ENCODE results near the gene ADPRS. TPM values are rescaled to one million over a fixed set of nuclear protein-coding genes. Genes with fewer than 3 reads are reported as not detected.

Gene ADPRS
- total RNA-seq, 1 experiment from 2014 or later, result 30.0 TPM

DNA sequence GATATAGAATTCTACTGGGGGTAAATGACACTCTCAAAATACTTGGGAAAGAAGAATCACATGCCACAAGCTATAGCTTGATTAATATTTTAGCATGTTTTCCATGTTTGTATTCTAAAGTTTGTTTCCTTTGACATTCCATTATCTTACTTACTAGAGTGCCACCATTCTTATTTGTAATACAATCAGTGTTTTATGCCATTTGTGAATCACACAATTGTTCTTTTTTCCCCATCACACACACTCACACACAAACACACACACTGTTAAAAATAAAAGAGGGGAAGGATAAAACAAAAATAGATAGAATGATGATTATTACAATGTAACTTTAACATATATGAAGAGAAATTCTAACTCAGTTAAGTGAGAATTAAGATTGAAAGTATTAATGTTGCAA, 20.8 kb upstream of the ADPRS start:
- Histone ChIP-seq H3K9me3 (ENCODE audit: insufficient read depth, low read depth) (no peaks in the 10 kb centered on the region), H3K27ac (no peak overlapping the region), H3F3A (ENCODE audit: insufficient read depth, low read depth) (no peaks in the 10 kb centered on the region), H3K4me1 (replicated peaks; ENCODE audit: insufficient read depth) (peaks cover 9% of the 10 kb centered on the region; the same call in 1 of the 2 replicates), H3K36me3 (ENCODE audit: low read depth) (no peaks in the 10 kb centered on the region), H2AFZ (no peak overlapping the region), H3K79me2 (ENCODE audit: low read depth) (no peaks in the 10 kb centered on the region), H4K20me1 (ENCODE audit: insufficient read depth) (no peaks in the 10 kb centered on the region), H3K27me3 (ENCODE audit: insufficient read depth, low read depth) (no peaks in the 10 kb centered on the region), H3K9me2 (ENCODE audit: insufficient read depth) (no peaks in the 10 kb centered on the region), H3K4me2 (no peak overlapping the region), H3K4me3 (no peak overlapping the region)
- TF ChIP-seq, protein P1, sequence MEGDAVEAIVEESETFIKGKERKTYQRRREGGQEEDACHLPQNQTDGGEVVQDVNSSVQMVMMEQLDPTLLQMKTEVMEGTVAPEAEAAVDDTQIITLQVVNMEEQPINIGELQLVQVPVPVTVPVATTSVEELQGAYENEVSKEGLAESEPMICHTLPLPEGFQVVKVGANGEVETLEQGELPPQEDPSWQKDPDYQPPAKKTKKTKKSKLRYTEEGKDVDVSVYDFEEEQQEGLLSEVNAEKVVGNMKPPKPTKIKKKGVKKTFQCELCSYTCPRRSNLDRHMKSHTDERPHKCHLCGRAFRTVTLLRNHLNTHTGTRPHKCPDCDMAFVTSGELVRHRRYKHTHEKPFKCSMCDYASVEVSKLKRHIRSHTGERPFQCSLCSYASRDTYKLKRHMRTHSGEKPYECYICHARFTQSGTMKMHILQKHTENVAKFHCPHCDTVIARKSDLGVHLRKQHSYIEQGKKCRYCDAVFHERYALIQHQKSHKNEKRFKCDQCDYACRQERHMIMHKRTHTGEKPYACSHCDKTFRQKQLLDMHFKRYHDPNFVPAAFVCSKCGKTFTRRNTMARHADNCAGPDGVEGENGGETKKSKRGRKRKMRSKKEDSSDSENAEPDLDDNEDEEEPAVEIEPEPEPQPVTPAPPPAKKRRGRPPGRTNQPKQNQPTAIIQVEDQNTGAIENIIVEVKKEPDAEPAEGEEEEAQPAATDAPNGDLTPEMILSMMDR (conservative IDR thresholded peaks at IDR 0.05), result no peak
- DNase-seq, result no peak
- ChIA-PET CTCF (interaction anchor here (0.7 kb wide), 1 partner anchor 404 kb away, joined by 3 read pairs; no protein-coding TSS in a partner anchor), POLR2A (ENCODE audit: unreplicated experiment) (no interaction called here)
- intact Hi-C loops (cut with micrococcal nuclease; ENCODE audit: unreplicated experiment), result no loop called here
- BruUV-seq (replicated peaks), result no TSS peak

DNA sequence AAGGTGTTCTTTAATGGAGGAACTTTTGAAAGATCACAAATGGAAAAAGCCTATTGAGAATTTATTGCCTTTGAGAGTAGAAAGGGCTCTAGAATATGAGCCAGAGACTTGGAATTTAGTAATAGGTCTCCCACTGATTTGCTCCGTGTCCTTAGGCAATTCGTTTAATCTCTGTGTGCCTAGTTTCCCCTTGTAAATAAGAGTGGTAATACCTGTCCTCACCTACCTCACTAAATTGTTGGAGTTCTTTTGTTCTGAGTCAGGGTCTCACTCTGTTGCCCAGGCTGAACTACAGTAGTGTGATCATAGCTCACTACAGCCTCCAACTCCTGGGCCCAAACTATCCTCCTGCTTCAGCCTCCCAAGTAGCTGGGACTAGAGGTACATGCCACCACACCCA, 19.8 kb upstream of the ADPRS start:
- DNase-seq, result peak in 1 of 2 experiments; percentile 78
- H4K20me1 ChIP-seq (ENCODE audit: insufficient read depth), result no peaks in the 10 kb centered on the region
- no peak overlapping the region for H3K4me2 ChIP-seq
- H3K79me2 ChIP-seq (ENCODE audit: low read depth), result no peaks in the 10 kb centered on the region
- H3K36me3 ChIP-seq (ENCODE audit: low read depth), result no peaks in the 10 kb centered on the region
- intact Hi-C loops (cut with micrococcal nuclease; ENCODE audit: unreplicated experiment), result no loop called here
- no peaks in the 10 kb centered on the region for H3K9me3 ChIP-seq (ENCODE audit: insufficient read depth, low read depth)
- CTCF ChIA-PET, result interaction anchor here (0.6 kb wide), 1 partner anchor 357 kb away, joined by 12 read pairs; no protein-coding TSS in a partner anchor
- peaks cover 9% of the 10 kb centered on the region; the same call in 1 of the 2 replicates for H3K4me1 ChIP-seq (replicated peaks; ENCODE audit: insufficient read depth)
- H3K9me2 ChIP-seq (ENCODE audit: insufficient read depth), result no peaks in the 10 kb centered on the region
- H3F3A ChIP-seq (ENCODE audit: insufficient read depth, low read depth), result no peaks in the 10 kb centered on the region
- BruUV-seq (replicated peaks), result no TSS peak
- H3K4me3 ChIP-seq, result no peak overlapping the region
- peak overlapping the region; percentile 8; the same call in 1 of the 2 replicates for H3K27ac ChIP-seq
- TF ChIP-seq, protein P1 (conservative IDR thresholded peaks at IDR 0.05), result no peak
- TF ChIP-seq EZH2 (IDR thresholded peaks at IDR 0.05; ENCODE audit: low read depth), result no peak
- POLR2A ChIA-PET (ENCODE audit: unreplicated experiment), result no interaction called here
- no peaks in the 10 kb centered on the region for H3K27me3 ChIP-seq (ENCODE audit: insufficient read depth, low read depth)
- no peak overlapping the region for H2AFZ ChIP-seq

DNA sequence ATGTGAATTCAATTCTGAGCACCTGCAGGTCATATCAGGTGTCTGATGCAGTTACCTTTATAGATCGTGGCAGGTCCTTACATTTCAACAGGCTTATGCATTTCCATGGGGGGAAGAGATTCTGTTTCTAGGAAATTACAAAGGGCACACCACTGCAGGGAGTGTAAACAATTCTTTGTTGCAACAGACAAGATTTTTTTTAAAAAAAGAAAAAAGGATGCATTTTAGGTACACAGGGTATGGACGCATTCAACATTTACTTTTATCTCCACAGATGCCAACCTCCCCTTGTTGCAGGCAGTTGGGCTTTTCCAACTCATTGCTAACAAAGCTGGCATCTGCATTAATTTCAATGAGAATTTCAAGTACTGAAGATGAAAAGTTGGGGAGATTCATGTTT, 18.3 kb upstream of the ADPRS start:
- Histone ChIP-seq H3K4me2 (no peak overlapping the region), H3K9me3 (ENCODE audit: insufficient read depth, low read depth) (no peaks in the 10 kb centered on the region), H3K27me3 (ENCODE audit: insufficient read depth, low read depth) (no peaks in the 10 kb centered on the region), H3K27ac (no peak overlapping the region), H4K20me1 (ENCODE audit: insufficient read depth) (no peaks in the 10 kb centered on the region), H3F3A (ENCODE audit: insufficient read depth, low read depth) (no peaks in the 10 kb centered on the region), H3K9me2 (ENCODE audit: insufficient read depth) (no peaks in the 10 kb centered on the region), H3K4me3 (no peak overlapping the region), H2AFZ (no peak overlapping the region), H3K36me3 (ENCODE audit: low read depth) (no peaks in the 10 kb centered on the region), H3K4me1 (replicated peaks; ENCODE audit: insufficient read depth) (peaks cover 9% of the 10 kb centered on the region; the same call in 1 of the 2 replicates), H3K79me2 (ENCODE audit: low read depth) (no peaks in the 10 kb centered on the region)
- no peak for DNase-seq
- TF ChIP-seq, protein P1 (conservative IDR thresholded peaks at IDR 0.05), result no peak
- no peak for TF ChIP-seq EZH2 (IDR thresholded peaks at IDR 0.05; ENCODE audit: low read depth)
- CTCF ChIA-PET, result no interaction called here
- intact Hi-C loops (cut with micrococcal nuclease; ENCODE audit: unreplicated experiment), result no loop called here
- no TSS peak for BruUV-seq (replicated peaks)
- POLR2A ChIA-PET (ENCODE audit: unreplicated experiment), result no interaction called here
